ENCODE results near the gene PCSK2. TPM values are rescaled to one million over a fixed set of nuclear protein-coding genes. Genes with fewer than 3 reads are reported as not detected.

PCSK2 gene
- total and polyA plus RNA-seq, 2 of the 8 experiments (the other 6 are each of a cell fraction or from before 2014, with no cell fraction given): 1.9 to 4.2 TPM

DNA sequence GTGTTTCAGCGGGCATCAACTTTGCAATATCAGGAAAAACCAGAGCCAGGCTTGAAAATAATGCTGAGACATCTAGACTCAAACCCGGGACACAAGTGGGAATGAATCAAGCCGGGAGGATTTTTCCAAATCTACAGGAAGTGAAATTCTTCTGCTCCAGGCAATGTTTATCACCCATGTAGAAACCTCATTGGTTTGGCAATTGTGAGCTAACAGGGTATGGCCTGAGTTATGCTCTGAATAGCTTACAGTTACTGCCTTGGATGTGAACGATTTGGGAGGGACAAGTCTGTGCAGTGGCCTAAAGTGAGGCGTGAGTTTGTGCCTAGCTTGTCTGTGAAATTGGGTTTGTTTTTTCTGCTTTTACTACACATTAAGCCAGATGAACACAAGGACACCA, 87.4 kb downstream of the PCSK2 start:
- DNase-seq (ENCODE audit: low read depth in 1 of 2, low spot score in 2 of 2): no peak
- no peak overlapping the region for H2BK15ac ChIP-seq (ENCODE audit: low read length)
- H3K56ac ChIP-seq (replicated peaks; ENCODE audit: insufficient read length, low read depth, low read length): no peak overlapping the region
- H4K5ac ChIP-seq (ENCODE audit: insufficient read length, low read depth, low read length): no peak overlapping the region
- H2AFZ ChIP-seq (ENCODE audit: low read length): no peak overlapping the region
- H3K79me1 ChIP-seq (ENCODE audit: low read depth, low read length): no peaks in the 10 kb centered on the region
- no peak overlapping the region for H3K4me2 ChIP-seq (ENCODE audit: insufficient read depth in 1 of 2, low read depth in 2 of 2, low read length in 2 of 2)
- H2BK20ac ChIP-seq (ENCODE audit: low read length): no peak overlapping the region
- no peak overlapping the region for H2BK12ac ChIP-seq (ENCODE audit: low read depth, low read length)
- H3K9me3 ChIP-seq (ENCODE audit: insufficient read depth in 2 of 2, low read depth in 1 of 2, low read length in 1 of 2): no peaks in the 10 kb centered on the region
- no peaks in the 10 kb centered on the region; the same call in 1 of the 2 replicates for H3K23me2 ChIP-seq (ENCODE audit: low read depth, low read length)
- POLR2A ChIA-PET (ENCODE audit: partially characterized antibody): no interaction called here
- no peak for FAIRE-seq
- H3K4me3 ChIP-seq (ENCODE audit: extremely low read depth in 1 of 4, insufficient read depth in 2 of 4, low read depth in 3 of 4, low read length in 4 of 4): no peak overlapping the region
- no peak overlapping the region for H3K23ac ChIP-seq (ENCODE audit: insufficient read length)
- no peak overlapping the region for H3K18ac ChIP-seq (ENCODE audit: extremely low read depth, low read length)
- H3K9ac ChIP-seq (replicated peaks in 1 of 4; ENCODE audit: extremely low read depth in 1 of 4, low read depth in 3 of 4, low read length in 3 of 4): no peak overlapping the region
- no peak overlapping the region for H4K8ac ChIP-seq (ENCODE audit: extremely low read depth, insufficient read depth, low read length)
- CTCF ChIA-PET (ENCODE audit: partially characterized antibody): interaction anchor here (1.6 kb wide), 1 partner anchor 118 kb away, joined by 4 read pairs; no protein-coding TSS in a partner anchor
- no peak overlapping the region for H2AK5ac ChIP-seq (ENCODE audit: low read depth, low read length)
- no peaks in the 10 kb centered on the region for H4K20me1 ChIP-seq (replicated peaks in 1 of 2; ENCODE audit: control insufficient read depth in 1 of 2, insufficient read depth in 2 of 2, low read length in 2 of 2)
- no peaks in the 10 kb centered on the region for H3K27me3 ChIP-seq (replicated peaks in 1 of 4; ENCODE audit: control insufficient read depth in 3 of 4, extremely low read depth in 1 of 4, insufficient read depth in 3 of 4, low read length in 3 of 4)
- H3K79me2 ChIP-seq (ENCODE audit: control insufficient read depth in 1 of 2, insufficient read depth in 2 of 2, low read length in 2 of 2): no peaks in the 10 kb centered on the region
- no peak overlapping the region for H3K14ac ChIP-seq (ENCODE audit: insufficient read length)
- H3K36me3 ChIP-seq (ENCODE audit: control insufficient read depth in 2 of 4, insufficient read depth in 4 of 4, low read length in 3 of 4): no peaks in the 10 kb centered on the region
- H3K4me1 ChIP-seq (replicated peaks in 1 of 4; ENCODE audit: control insufficient read depth in 3 of 4, insufficient read depth in 4 of 4, low read length in 3 of 4): peaks cover 0 to 3% (median under 1%) of the 10 kb centered on the region in 4 experiments; a peak in 1 of 7 replicates
- H4K91ac ChIP-seq (replicated peaks; ENCODE audit: insufficient read length, low read length): no peak overlapping the region
- H3K27ac ChIP-seq (ENCODE audit: low read depth, low read length): no peak overlapping the region
- H2BK5ac ChIP-seq (ENCODE audit: low read depth, low read length): no peak overlapping the region
- no peak overlapping the region for H3K4ac ChIP-seq (replicated peaks; ENCODE audit: insufficient read length, low read depth, low read length)
- H2BK120ac ChIP-seq (replicated peaks; ENCODE audit: low read depth, low read length): no peak overlapping the region
- no peak for TF ChIP-seq HDAC6 (IDR thresholded peaks at IDR 0.05; ENCODE audit: low read depth, low read length)
- TF ChIP-seq KDM4A (IDR thresholded peaks at IDR 0.05; ENCODE audit: low read depth, low read length, severe bottlenecking): no peak
- TF ChIP-seq SP2 (IDR thresholded peaks at IDR 0.05; ENCODE audit: low read length): no peak
- no peak for TF ChIP-seq CEBPB (IDR thresholded peaks at IDR 0.05; ENCODE audit: low read depth, low read length)
- TF ChIP-seq EGR1 (IDR thresholded peaks at IDR 0.05; ENCODE audit: borderline replicate concordance, low read depth, low read length): no peak
- WGBS, 2 experiments (ENCODE audit: extremely low coverage in 1 of 2, insufficient coverage in 1 of 2, insufficient read length in 1 of 2, insufficient replicate concordance in 2 of 2, low coverage in 1 of 2, low lambda C conversion rate in 2 of 2, missing lambda C conversion rate in 1 of 2): 94% methylated on average over 5 of the region's 5 CpGs; no CpG with 5 or more reads in 1 of the 2 experiments

All from H1 (cell line).